BE2C (cell line): ENCODE results near the gene ARL14.
A peak's percentile ranks its signal among the peaks of the same experiment; 100 is the strongest.

ENCODE experiments used
- DNase-seq: peaks from one replicate; pipeline ENCODE4 v3.0.0-alpha.2; 2020
- H3K27me3 ChIP-seq: fragments of 250-450 bp; sonication (Bioruptor Pico); 2 replicates; pipeline ENCODE4 v1.5.1; 2020; ENCODE audit warnings: mild to moderate bottlenecking
- H3K36me3 ChIP-seq: fragments of 250-450 bp; sonication (Bioruptor Pico); 2 replicates; pipeline ENCODE4 v1.5.1; 2020; ENCODE audit warnings: mild to moderate bottlenecking
- H3K4me1 ChIP-seq: fragments of 250-450 bp; sonication (Bioruptor Pico); 2 replicates; pipeline ENCODE4 v1.5.1; 2020
- H3K4me3 ChIP-seq: 2 replicates; pipeline ENCODE4 v1.5.1; 2011; ENCODE audit warnings: low read depth, low read length
- H3K9me3 ChIP-seq: fragments of 250-450 bp; sonication (Bioruptor Pico); 2 replicates; pipeline ENCODE4 v1.5.1; 2020
- CTCF ChIP-seq: IDR thresholded peaks from 2 replicates; pipeline ENCODE4 v1.5.1; 2012; ENCODE audit warnings: mild to moderate bottlenecking, low read depth, low read length

The ARL14 gene

GRCh38 chr3:160684368-160684740 lies 7.4 kb downstream of the ARL14 start:
- TF ChIP-seq CTCF = no peak
- Histone ChIP-seq H3K4me3 (no peak overlapping the region), H3K27me3 (no peaks in the 10 kb centered on the region), H3K4me1 (no peaks in the 10 kb centered on the region), H3K9me3 (no peaks in the 10 kb centered on the region), H3K36me3 (no peaks in the 10 kb centered on the region)
- DNase-seq = no peak

- Histone ChIP-seq H3K9me3 (no peaks in the 10 kb centered on the region), H3K4me1 (no peaks in the 10 kb centered on the region), H3K27me3 (no peaks in the 10 kb centered on the region), H3K36me3 (no peaks in the 10 kb centered on the region), H3K4me3 (no peak overlapping the region)
- no peak for DNase-seq
- TF ChIP-seq CTCF = peak; percentile 46; the same call in 1 of the 2 replicates
Measured at GRCh38 chr3:160685144-160685766, 8.3 kb downstream of the ARL14 start.

- no peak for DNase-seq
- Histone ChIP-seq H3K9me3 (no peaks in the 10 kb centered on the region), H3K27me3 (no peaks in the 10 kb centered on the region), H3K4me3 (no peak overlapping the region), H3K4me1 (no peaks in the 10 kb centered on the region), H3K36me3 (no peaks in the 10 kb centered on the region)
- TF ChIP-seq CTCF = peak; percentile 26; the same call in 1 of the 2 replicates
Measured at GRCh38 chr3:160686955-160687535, 10.1 kb downstream of the ARL14 start.

DNA sequence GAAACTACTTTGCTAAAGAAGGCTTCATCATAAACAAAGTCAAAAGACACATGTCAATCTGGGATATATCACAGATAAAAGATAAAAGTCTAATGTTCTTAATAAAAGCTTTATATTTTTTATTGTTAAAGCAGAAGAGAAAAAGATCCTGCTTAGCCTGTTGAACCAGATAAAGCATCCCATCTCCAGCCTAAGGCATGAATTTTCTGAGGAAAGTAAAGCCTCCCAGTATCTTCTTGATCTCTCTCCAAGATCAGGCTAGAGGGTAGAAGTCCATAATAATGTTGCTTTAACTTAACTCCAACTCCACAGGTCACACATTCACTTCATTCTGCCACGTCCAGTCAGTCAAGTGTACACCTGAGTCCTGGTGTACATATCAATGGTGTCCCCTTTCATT lies 14.2 kb downstream of the ARL14 start:
- Histone ChIP-seq H3K4me1 (no peaks in the 10 kb centered on the region), H3K4me3 (no peak overlapping the region), H3K9me3 (no peaks in the 10 kb centered on the region), H3K36me3 (no peaks in the 10 kb centered on the region), H3K27me3 (no peaks in the 10 kb centered on the region)
- no peak for TF ChIP-seq CTCF
- DNase-seq = no peak

DNA sequence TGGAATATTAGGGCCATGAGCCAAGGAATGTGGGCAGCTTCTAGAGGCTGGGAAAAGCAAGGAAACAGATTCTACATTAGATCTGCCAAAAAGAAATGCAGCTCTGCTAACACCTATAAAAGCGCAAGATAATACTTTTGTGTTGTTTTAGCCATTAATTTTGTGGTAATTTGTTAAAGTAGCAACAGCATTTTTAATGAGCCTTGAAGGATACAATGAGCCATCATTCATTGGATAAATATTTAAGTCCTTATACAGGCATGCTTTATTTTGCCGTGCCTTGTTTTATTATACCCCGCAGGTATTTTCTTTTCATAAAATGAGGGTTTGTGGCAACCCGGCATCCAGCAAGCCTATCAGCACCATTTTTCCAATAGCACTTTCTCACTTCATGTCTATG lies 15.0 kb downstream of the ARL14 start:
- TF ChIP-seq CTCF = no peak
- no peaks in the 10 kb centered on the region for H3K27me3 ChIP-seq
- H3K36me3 ChIP-seq = no peaks in the 10 kb centered on the region
- H3K4me3 ChIP-seq = no peak overlapping the region
- H3K9me3 ChIP-seq = no peaks in the 10 kb centered on the region
- DNase-seq = no peak
- no peaks in the 10 kb centered on the region for H3K4me1 ChIP-seq

DNA sequence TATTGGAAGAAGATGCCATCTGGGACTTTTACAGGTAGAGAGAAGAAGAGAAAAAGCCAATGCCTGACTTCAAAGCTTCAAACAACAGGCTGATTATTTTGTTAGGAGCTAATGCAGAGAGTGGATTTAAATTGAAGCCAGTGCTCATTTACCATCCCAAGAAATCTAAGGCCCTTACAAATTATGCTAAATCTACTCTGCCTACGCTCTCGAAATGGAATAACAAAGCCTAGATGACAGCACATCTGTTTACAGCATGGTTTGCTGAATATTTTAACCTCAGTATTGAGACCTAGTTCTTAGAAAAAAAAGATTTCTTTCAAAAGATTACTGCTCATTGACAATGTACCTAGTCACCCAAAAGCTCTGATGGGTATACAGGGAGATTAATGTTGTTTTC lies 16.2 kb downstream of the ARL14 start:
- Histone ChIP-seq H3K9me3 (no peaks in the 10 kb centered on the region), H3K27me3 (no peaks in the 10 kb centered on the region), H3K4me3 (no peak overlapping the region), H3K4me1 (no peaks in the 10 kb centered on the region), H3K36me3 (no peaks in the 10 kb centered on the region)
- TF ChIP-seq CTCF = no peak
- DNase-seq = no peak
